ENCODE measurements around the gene FILIP1L.

The FILIP1L gene

GRCh38 chr3:100024520-100025303 is 89.6 kb downstream of the FILIP1L start:
- H3K36me3 ChIP-seq = no peaks in the 10 kb centered on the region
- H3K27ac ChIP-seq = no peak overlapping the region

GRCh38 chr3:100023595-100023994 is 90.7 kb downstream of the FILIP1L start:
- H3K9me3 ChIP-seq = no peaks in the 10 kb centered on the region
- TF ChIP-seq, protein P1, sequence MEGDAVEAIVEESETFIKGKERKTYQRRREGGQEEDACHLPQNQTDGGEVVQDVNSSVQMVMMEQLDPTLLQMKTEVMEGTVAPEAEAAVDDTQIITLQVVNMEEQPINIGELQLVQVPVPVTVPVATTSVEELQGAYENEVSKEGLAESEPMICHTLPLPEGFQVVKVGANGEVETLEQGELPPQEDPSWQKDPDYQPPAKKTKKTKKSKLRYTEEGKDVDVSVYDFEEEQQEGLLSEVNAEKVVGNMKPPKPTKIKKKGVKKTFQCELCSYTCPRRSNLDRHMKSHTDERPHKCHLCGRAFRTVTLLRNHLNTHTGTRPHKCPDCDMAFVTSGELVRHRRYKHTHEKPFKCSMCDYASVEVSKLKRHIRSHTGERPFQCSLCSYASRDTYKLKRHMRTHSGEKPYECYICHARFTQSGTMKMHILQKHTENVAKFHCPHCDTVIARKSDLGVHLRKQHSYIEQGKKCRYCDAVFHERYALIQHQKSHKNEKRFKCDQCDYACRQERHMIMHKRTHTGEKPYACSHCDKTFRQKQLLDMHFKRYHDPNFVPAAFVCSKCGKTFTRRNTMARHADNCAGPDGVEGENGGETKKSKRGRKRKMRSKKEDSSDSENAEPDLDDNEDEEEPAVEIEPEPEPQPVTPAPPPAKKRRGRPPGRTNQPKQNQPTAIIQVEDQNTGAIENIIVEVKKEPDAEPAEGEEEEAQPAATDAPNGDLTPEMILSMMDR (IDR thresholded peaks at IDR 0.05) = no peak
- H3K4me1 ChIP-seq (ENCODE audit: control insufficient read depth in 1 of 2, insufficient read depth in 1 of 2, low read depth in 1 of 2, low read length in 1 of 2) = no peaks in the 10 kb centered on the region
- H3K27me3 ChIP-seq = no peaks in the 10 kb centered on the region
- H3K36me3 ChIP-seq = no peaks in the 10 kb centered on the region
- no peak overlapping the region for H3K27ac ChIP-seq
- no peak overlapping the region for H3K4me3 ChIP-seq (ENCODE audit: low read depth in 1 of 2, low read length in 1 of 2)

More at GRCh38 chr3:100024520-100025303, 89.6 kb downstream of the FILIP1L start:
- H3K9me3 ChIP-seq = no peaks in the 10 kb centered on the region
- H3K27me3 ChIP-seq = no peaks in the 10 kb centered on the region
- TF ChIP-seq, protein P1 (IDR thresholded peaks at IDR 0.05) = no peak
- no peaks in the 10 kb centered on the region for H3K4me1 ChIP-seq (ENCODE audit: control insufficient read depth in 1 of 2, insufficient read depth in 1 of 2, low read depth in 1 of 2, low read length in 1 of 2)
- H3K4me3 ChIP-seq (ENCODE audit: low read depth in 1 of 2, low read length in 1 of 2) = no peak overlapping the region

DNA sequence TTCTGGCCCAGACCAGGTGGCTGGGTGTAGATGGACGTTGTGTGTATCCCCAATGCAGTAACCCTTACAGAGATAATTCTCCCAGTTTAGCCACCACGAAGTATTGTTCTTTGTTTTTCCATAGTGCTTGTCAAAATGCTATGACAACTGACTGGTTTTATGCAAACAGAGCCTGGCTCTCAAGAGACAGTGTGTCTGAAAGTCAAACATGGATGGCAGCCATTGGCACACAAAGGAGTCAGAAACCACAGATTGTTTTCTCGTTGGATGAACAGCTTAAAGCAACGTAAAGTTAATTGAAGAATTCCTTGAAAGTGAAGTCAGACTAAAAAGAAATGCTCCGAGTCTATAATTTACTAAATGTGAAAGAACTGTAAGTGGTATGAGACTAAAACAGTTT is 91.2 kb downstream of the FILIP1L start:
- no peaks in the 10 kb centered on the region for H3K27me3 ChIP-seq
- no peak overlapping the region for H3K27ac ChIP-seq
- H3K36me3 ChIP-seq = no peaks in the 10 kb centered on the region
- TF ChIP-seq, protein P1 (IDR thresholded peaks at IDR 0.05) = no peak
- no peaks in the 10 kb centered on the region for H3K9me3 ChIP-seq
- no peaks in the 10 kb centered on the region for H3K4me1 ChIP-seq (ENCODE audit: control insufficient read depth in 1 of 2, insufficient read depth in 1 of 2, low read depth in 1 of 2, low read length in 1 of 2)
- H3K4me3 ChIP-seq (ENCODE audit: low read depth in 1 of 2, low read length in 1 of 2) = no peak overlapping the region

DNA sequence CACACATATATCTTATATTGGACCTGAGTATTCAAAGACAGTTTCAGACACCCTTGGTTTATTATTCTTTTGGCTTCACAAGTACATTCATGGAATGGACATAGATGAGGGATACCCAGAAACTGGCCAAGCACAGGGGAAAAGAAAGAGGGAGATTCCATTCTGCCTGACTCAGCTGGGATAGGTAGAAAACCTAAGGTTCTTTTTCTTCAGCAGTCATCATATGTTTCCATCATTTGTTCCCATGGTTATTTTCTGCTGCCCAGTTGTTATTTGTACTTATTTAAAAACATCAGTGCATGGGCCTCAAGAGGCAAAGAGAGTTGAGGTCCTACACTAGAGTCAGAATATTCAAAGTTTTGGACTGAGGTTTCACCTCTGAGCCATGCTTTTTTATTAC is 91.8 kb downstream of the FILIP1L start:
- H3K4me1 ChIP-seq (ENCODE audit: control insufficient read depth in 1 of 2, insufficient read depth in 1 of 2, low read depth in 1 of 2, low read length in 1 of 2) = no peaks in the 10 kb centered on the region
- H3K36me3 ChIP-seq = no peaks in the 10 kb centered on the region
- no peak overlapping the region for H3K27ac ChIP-seq
- no peaks in the 10 kb centered on the region for H3K9me3 ChIP-seq
- no peak overlapping the region for H3K4me3 ChIP-seq (ENCODE audit: low read depth in 1 of 2, low read length in 1 of 2)
- TF ChIP-seq, protein P1 (IDR thresholded peaks at IDR 0.05) = no peak
- no peaks in the 10 kb centered on the region for H3K27me3 ChIP-seq

DNA sequence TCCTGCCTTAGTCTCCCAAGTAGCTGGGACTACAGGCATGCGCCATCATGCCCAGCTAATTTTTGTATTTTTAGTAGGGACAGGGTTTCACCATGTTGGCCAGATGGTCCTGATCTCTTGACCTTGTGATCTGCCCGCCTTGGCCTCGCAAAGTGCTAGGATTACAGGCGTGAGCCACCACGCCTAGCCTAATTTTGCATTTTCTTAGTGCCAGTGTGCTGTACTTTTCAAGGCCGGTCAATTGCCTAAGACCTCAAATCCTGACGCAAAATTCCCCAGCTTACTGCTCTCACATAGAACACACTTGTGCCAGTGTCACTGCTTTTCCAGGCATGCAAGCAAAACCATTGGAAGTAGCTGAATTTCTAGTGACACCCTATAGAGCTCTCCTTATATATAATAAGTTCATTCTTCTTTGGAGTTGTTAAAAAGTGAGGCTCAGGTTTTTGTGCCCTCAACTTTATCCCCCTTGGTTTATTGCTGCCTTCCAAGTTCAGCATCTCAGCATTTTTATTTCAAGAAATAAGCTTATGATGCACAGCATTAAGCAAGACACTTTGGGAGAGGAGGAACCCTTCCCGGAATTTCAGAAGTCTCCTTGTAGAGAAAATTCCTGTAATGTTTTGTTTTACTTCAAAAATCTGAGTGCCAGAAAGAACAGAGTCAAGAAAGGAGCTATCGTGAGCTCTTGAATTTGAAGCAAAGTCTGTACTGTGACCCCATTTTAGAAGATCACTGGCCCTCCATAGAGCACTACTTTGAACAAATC is 93.2 kb downstream of the FILIP1L start:
- Histone ChIP-seq H3K9me3 (no peaks in the 10 kb centered on the region), H3K4me1 (ENCODE audit: control insufficient read depth in 1 of 2, insufficient read depth in 1 of 2, low read depth in 1 of 2, low read length in 1 of 2) (no peaks in the 10 kb centered on the region), H3K27me3 (no peaks in the 10 kb centered on the region), H3K27ac (no peak overlapping the region), H3K36me3 (no peaks in the 10 kb centered on the region), H3K4me3 (ENCODE audit: low read depth in 1 of 2, low read length in 1 of 2) (no peak overlapping the region)
- TF ChIP-seq, protein P1 (IDR thresholded peaks at IDR 0.05) = no peak

Measured in neutrophil (primary cell).